Peyer's patch (tissue), 4 donors: ENCODE data around the gene ZNF526. TPM values are rescaled to one million over a fixed set of nuclear protein-coding genes. Genes with fewer than 3 reads are reported as not detected.

ENCODE experiments used
- DNase-seq, 3 donors: peaks; one replicate each; pipeline ENCODE4 v3.0.0-alpha.2; 2017 to 2019
- H3K27ac ChIP-seq, 4 donors: fragments of 200-600 bp; sonication (generic); one replicate each; pipeline ENCODE4 v1.5.1; 2016 to 2019
- H3K27me3 ChIP-seq, 2 donors: fragments of 200-600 bp; sonication (generic); one replicate each; pipeline ENCODE4 v1.5.1; 2019
- H3K36me3 ChIP-seq, 3 donors: fragments of 200-600 bp; sonication (generic); one replicate each; pipeline ENCODE4 v1.5.1; 2016 to 2019
- H3K4me1 ChIP-seq, 4 donors: fragments of 200-600 bp; sonication (generic); one replicate each; pipeline ENCODE4 v1.5.1; 2016 to 2019
- H3K4me3 ChIP-seq, 4 donors: fragments of 200-600 bp; sonication (generic); 1 replicate in 3 of 4; 2 replicates in 1 of 4; pipeline ENCODE4 v1.5.1; 2016 to 2019; ENCODE audit warnings: mild to moderate bottlenecking in 1 of 4
- H3K9me3 ChIP-seq, 4 donors: fragments of 200-600 bp; sonication (generic); one replicate each; pipeline ENCODE4 v1.5.1; 2016 to 2019; ENCODE audit warnings: mild to moderate bottlenecking in 1 of 4
- CTCF ChIP-seq, 6 experiments: fragments of 450-650 bp in 4 of 6; fragments of 200-600 bp in 2 of 6; sonication (generic) in 1 of 6; IDR thresholded peaks; one replicate each; pipeline ENCODE4 v1.5.1; 2017 to 2019; ENCODE audit warnings: antibody characterized with exemption in 6 of 6, mild to moderate bottlenecking in 3 of 6, moderate library complexity in 1 of 6
- POLR2A ChIP-seq, 2 donors: fragments of 450-650 bp; IDR thresholded peaks; one replicate each; pipeline ENCODE4 v1.5.1; 2017; ENCODE audit warnings: antibody characterized with exemption in 2 of 2, mild to moderate bottlenecking in 2 of 2, moderate library complexity in 2 of 2
- total RNA-seq, 4 donors: library from RNA; depleted of rRNA; stranded (reverse); fragments of >200 nt; gene quantifications; one replicate each; pipeline ENCODE4 v1.1.0, GENCODE V29; 2016

The ZNF526 gene
- total RNA-seq, 4 donors from 2014 or later = 9.1 to 14.0 (median 12.3) TPM

GRCh38 chr19:42246143-42246921 is 26.2 kb downstream of the ZNF526 start:
- H3K27me3 ChIP-seq = no peaks in the 10 kb centered on the region
- TF ChIP-seq CTCF (IDR thresholded peaks at IDR 0.05) = peak in 4 of 6 experiments; percentile 37 to 71 (median 70)
- TF ChIP-seq POLR2A (IDR thresholded peaks at IDR 0.05) = no peak
- H3K27ac ChIP-seq = peak overlapping the region in 2 of 4 donors; percentile 20 to 38
- H3K36me3 ChIP-seq = peaks cover 0 to 27% (median 0%) of the 10 kb centered on the region in 3 donors
- peaks cover 0 to 45% (median 11%) of the 10 kb centered on the region in 4 donors for H3K4me1 ChIP-seq
- H3K9me3 ChIP-seq = no peaks in the 10 kb centered on the region
- H3K4me3 ChIP-seq = no peak overlapping the region
- peak in 2 of 3 donors; percentile 79 to 80 for DNase-seq

- Histone ChIP-seq H3K27me3 (no peaks in the 10 kb centered on the region), H3K4me3 (no peak overlapping the region), H3K27ac (peak overlapping the region in 2 of 4 donors; percentile 20 to 38), H3K4me1 (peaks cover 3 to 48% (median 10%) of the 10 kb centered on the region in 4 donors), H3K9me3 (no peaks in the 10 kb centered on the region), H3K36me3 (peaks cover 0 to 27% (median 0%) of the 10 kb centered on the region in 3 donors)
- no peak for TF ChIP-seq POLR2A (IDR thresholded peaks at IDR 0.05)
- TF ChIP-seq CTCF (IDR thresholded peaks at IDR 0.05) = no peak
- no peak for DNase-seq
These were observed 27.0 kb downstream of the ZNF526 start for GRCh38 chr19:42246922-42247639.

- Histone ChIP-seq H3K4me3 (no peak overlapping the region), H3K27ac (no peak overlapping the region), H3K27me3 (no peaks in the 10 kb centered on the region), H3K36me3 (peaks cover 0 to 27% (median 0%) of the 10 kb centered on the region in 3 donors), H3K9me3 (no peaks in the 10 kb centered on the region), H3K4me1 (peaks cover 5 to 54% (median 15%) of the 10 kb centered on the region in 4 donors)
- TF ChIP-seq POLR2A (IDR thresholded peaks at IDR 0.05) (no peak), CTCF (IDR thresholded peaks at IDR 0.05) (no peak)
- DNase-seq = no peak
These were observed 27.6 kb downstream of the ZNF526 start for GRCh38 chr19:42247640-42248199.

- peaks cover 5 to 56% (median 18%) of the 10 kb centered on the region in 4 donors for H3K4me1 ChIP-seq
- no peak overlapping the region for H3K27ac ChIP-seq
- no peak for DNase-seq
- no peak overlapping the region for H3K4me3 ChIP-seq
- no peaks in the 10 kb centered on the region for H3K27me3 ChIP-seq
- peaks cover 0 to 27% (median 0%) of the 10 kb centered on the region in 3 donors for H3K36me3 ChIP-seq
- H3K9me3 ChIP-seq = no peaks in the 10 kb centered on the region
- no peak for TF ChIP-seq CTCF (IDR thresholded peaks at IDR 0.05)
- TF ChIP-seq POLR2A (IDR thresholded peaks at IDR 0.05) = no peak
These were observed 28.4 kb downstream of the ZNF526 start for GRCh38 chr19:42248270-42249148.
